ENCODE results near the gene SDHA.

DNA sequence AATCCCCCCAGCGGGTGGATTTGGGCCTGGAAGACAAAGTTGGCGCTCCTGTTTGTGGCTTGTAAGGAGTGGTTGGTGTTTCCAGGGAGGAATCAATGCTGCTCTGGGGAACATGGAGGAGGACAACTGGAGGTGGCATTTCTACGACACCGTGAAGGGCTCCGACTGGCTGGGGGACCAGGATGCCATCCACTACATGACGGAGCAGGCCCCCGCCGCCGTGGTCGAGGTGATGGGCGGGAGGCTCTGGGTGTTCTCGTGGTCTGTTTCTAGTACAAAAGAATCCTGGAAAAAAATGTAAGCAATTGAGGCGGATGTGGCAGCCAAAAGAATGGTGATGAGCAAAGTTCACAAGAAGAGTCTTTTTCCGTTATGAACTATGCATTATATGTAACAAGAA, 7.2 kb downstream of the SDHA start:
- TF ChIP-seq CEBPB (IDR thresholded peaks at IDR 0.05; ENCODE audit: borderline replicate concordance in 1 of 2, low read depth in 2 of 2, low read length in 2 of 2) (no peak), SRF (IDR thresholded peaks at IDR 0.05; ENCODE audit: low read depth in 2 of 2, low read length in 2 of 2) (no peak), HDAC2 (IDR thresholded peaks at IDR 0.05) (no peak), KDM1A (IDR thresholded peaks at IDR 0.05; ENCODE audit: borderline replicate concordance) (no peak), ZSCAN29 (IDR thresholded peaks at IDR 0.05) (no peak), EGR1 (IDR thresholded peaks at IDR 0.05; ENCODE audit: borderline replicate concordance in 1 of 2, low read depth in 2 of 2, low read length in 2 of 2) (no peak), POLR2A (IDR thresholded peaks at IDR 0.05; ENCODE audit: low read depth, low read length) (no peak), MXI1 (IDR thresholded peaks at IDR 0.05; ENCODE audit: low read depth, low read length) (no peak)
- TF ChIP-seq, protein P1, sequence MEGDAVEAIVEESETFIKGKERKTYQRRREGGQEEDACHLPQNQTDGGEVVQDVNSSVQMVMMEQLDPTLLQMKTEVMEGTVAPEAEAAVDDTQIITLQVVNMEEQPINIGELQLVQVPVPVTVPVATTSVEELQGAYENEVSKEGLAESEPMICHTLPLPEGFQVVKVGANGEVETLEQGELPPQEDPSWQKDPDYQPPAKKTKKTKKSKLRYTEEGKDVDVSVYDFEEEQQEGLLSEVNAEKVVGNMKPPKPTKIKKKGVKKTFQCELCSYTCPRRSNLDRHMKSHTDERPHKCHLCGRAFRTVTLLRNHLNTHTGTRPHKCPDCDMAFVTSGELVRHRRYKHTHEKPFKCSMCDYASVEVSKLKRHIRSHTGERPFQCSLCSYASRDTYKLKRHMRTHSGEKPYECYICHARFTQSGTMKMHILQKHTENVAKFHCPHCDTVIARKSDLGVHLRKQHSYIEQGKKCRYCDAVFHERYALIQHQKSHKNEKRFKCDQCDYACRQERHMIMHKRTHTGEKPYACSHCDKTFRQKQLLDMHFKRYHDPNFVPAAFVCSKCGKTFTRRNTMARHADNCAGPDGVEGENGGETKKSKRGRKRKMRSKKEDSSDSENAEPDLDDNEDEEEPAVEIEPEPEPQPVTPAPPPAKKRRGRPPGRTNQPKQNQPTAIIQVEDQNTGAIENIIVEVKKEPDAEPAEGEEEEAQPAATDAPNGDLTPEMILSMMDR (IDR thresholded peaks at IDR 0.05 in 2 of 3, conservative IDR thresholded peaks at IDR 0.05 in 1 of 3; ENCODE audit: control insufficient read depth in 2 of 3, extremely low read depth in 1 of 3, insufficient read depth in 1 of 3, low read depth in 3 of 3, low read length in 3 of 3) = no peak

Data from GM12878 (cell line).